H9 (cell line): ENCODE results near the gene CDS1. TPM values are rescaled to one million over a fixed set of nuclear protein-coding genes. Genes with fewer than 3 reads are reported as not detected.

ENCODE experiments used
- DNase-seq: peaks from one replicate; pipeline ENCODE4 v3.0.0-alpha.2; 2017
- H2AFZ ChIP-seq: one replicate; pipeline ENCODE4 v1.6.1; 2013; ENCODE audit warnings: mild to moderate bottlenecking, low read length, control low read depth, moderate library complexity
- H2AK5ac ChIP-seq: 2 replicates; pipeline ENCODE4 v1.6.1; 2013; ENCODE audit warnings: low read length, control low read depth, mixed read lengths; ENCODE audit not compliant: insufficient read length
- H2BK120ac ChIP-seq: one replicate; pipeline ENCODE4 v1.6.1; 2013; ENCODE audit warnings: low read depth, mild to moderate bottlenecking, low read length, control low read depth, inconsistent platforms; ENCODE audit not compliant: poor library complexity, severe bottlenecking
- H2BK12ac ChIP-seq: 2 replicates; pipeline ENCODE4 v1.6.1; 2013; ENCODE audit warnings: low read length, control low read depth, mixed read lengths, low read depth; ENCODE audit not compliant: insufficient read length
- H2BK15ac ChIP-seq: 2 replicates; pipeline ENCODE4 v1.6.1; 2013; ENCODE audit warnings: low read depth, low read length, control low read depth
- H2BK20ac ChIP-seq: one replicate; pipeline ENCODE4 v1.6.1; 2013; ENCODE audit warnings: low read depth, mild to moderate bottlenecking, low read length, control low read depth, inconsistent platforms; ENCODE audit not compliant: poor library complexity, severe bottlenecking
- H2BK5ac ChIP-seq: 2 replicates; pipeline ENCODE4 v1.6.1; 2013; ENCODE audit warnings: low read length, control low read depth, mixed read lengths; ENCODE audit not compliant: insufficient read length
- H3K14ac ChIP-seq: 2 replicates; pipeline ENCODE4 v1.6.1; 2013; ENCODE audit warnings: low read length, control low read depth; ENCODE audit not compliant: insufficient read depth
- H3K18ac ChIP-seq: 2 replicates; pipeline ENCODE4 v1.6.1; 2013; ENCODE audit warnings: low read depth, mild to moderate bottlenecking, mixed read lengths, low read length, control low read depth; ENCODE audit not compliant: insufficient read length
- H3K23ac ChIP-seq: 2 replicates; pipeline ENCODE4 v1.6.1; 2013; ENCODE audit warnings: low read length, control low read depth, mixed read lengths, low read depth; ENCODE audit not compliant: insufficient read length
- H3K23me2 ChIP-seq: 2 replicates; pipeline ENCODE4 v1.6.1; 2013; ENCODE audit warnings: low read depth, mild to moderate bottlenecking, mixed read lengths, low read length, control low read depth; ENCODE audit not compliant: insufficient read length, poor library complexity, severe bottlenecking
- H3K27ac ChIP-seq: 2 replicates; pipeline ENCODE4 v1.5.1; 2013; ENCODE audit warnings: low read length, control low read depth, mixed read lengths, low read depth; ENCODE audit not compliant: insufficient read length
- H3K27me3 ChIP-seq: 2 replicates; pipeline ENCODE4 v1.6.1; 2013; ENCODE audit warnings: low read length, control low read depth, inconsistent platforms; ENCODE audit not compliant: insufficient read depth
- H3K4ac ChIP-seq: 2 replicates; pipeline ENCODE4 v1.6.1; 2013; ENCODE audit warnings: low read depth, mild to moderate bottlenecking, control low read depth, inconsistent platforms, low read length, moderate library complexity
- H3K4me1 ChIP-seq: 2 replicates; pipeline ENCODE4 v1.6.1; 2013; ENCODE audit warnings: low read length, control low read depth, inconsistent platforms; ENCODE audit not compliant: insufficient read depth
- H3K4me2 ChIP-seq: 2 replicates; pipeline ENCODE4 v1.6.1; 2013; ENCODE audit warnings: low read length, control low read depth, mixed read lengths; ENCODE audit not compliant: insufficient read length, insufficient read depth
- H3K56ac ChIP-seq: 2 replicates; pipeline ENCODE4 v1.6.1; 2013; ENCODE audit warnings: low read depth, mild to moderate bottlenecking, mixed read lengths, low read length, control low read depth; ENCODE audit not compliant: insufficient read length
- H3K79me1 ChIP-seq: 2 replicates; pipeline ENCODE4 v1.6.1; 2013; ENCODE audit warnings: low read depth, mild to moderate bottlenecking, moderate library complexity, low read length, control low read depth, inconsistent platforms; ENCODE audit not compliant: insufficient read depth, poor library complexity, severe bottlenecking
- H3K79me2 ChIP-seq: 2 replicates; pipeline ENCODE4 v1.6.1; 2013; ENCODE audit warnings: low read length, control low read depth, inconsistent platforms; ENCODE audit not compliant: insufficient read depth
- H3K9ac ChIP-seq: 2 replicates; pipeline ENCODE4 v1.6.1; 2013; ENCODE audit warnings: low read length, control low read depth, mixed read lengths; ENCODE audit not compliant: insufficient read length; ENCODE audit errors: extremely low read depth
- H3K9me3 ChIP-seq: one replicate; pipeline ENCODE4 v1.6.1; 2013; ENCODE audit warnings: low read depth, low read length, inconsistent platforms; ENCODE audit not compliant: control insufficient read depth
- H3T11ph ChIP-seq: one replicate; pipeline ENCODE4 v1.6.1; 2013; ENCODE audit warnings: mild to moderate bottlenecking, low read length, control low read depth, inconsistent platforms
- H4K20me1 ChIP-seq: one replicate; pipeline ENCODE4 v1.6.1; 2013; ENCODE audit not compliant: control insufficient read depth, insufficient read length, insufficient read depth
- H4K5ac ChIP-seq: 2 replicates; pipeline ENCODE4 v1.6.1; 2013; ENCODE audit warnings: low read depth, mild to moderate bottlenecking, mixed read lengths, low read length, control low read depth; ENCODE audit not compliant: insufficient read length
- H4K8ac ChIP-seq: replicated peaks from 2 replicates; pipeline ENCODE4 v1.6.1; 2013; ENCODE audit warnings: low read length, control low read depth, mixed read lengths, low read depth; ENCODE audit not compliant: insufficient read length
- H4K91ac ChIP-seq: 2 replicates; pipeline ENCODE4 v1.6.1; 2013; ENCODE audit warnings: low read depth, mild to moderate bottlenecking, moderate library complexity, mixed read lengths, low read length, control low read depth; ENCODE audit not compliant: insufficient read length
- H3K27ac Mint-ChIP-seq, 3 experiments: 2 replicates in 2 of 3; 3 replicates in 1 of 3; pipeline ENCODE4 v1.8.0; 2020 to 2021; ENCODE audit warnings: mixed read lengths in 3 of 3, mild to moderate bottlenecking in 1 of 3, moderate library complexity in 1 of 3
- H3K27me3 Mint-ChIP-seq: 2 replicates; pipeline ENCODE4 v1.8.0; 2021; ENCODE audit warnings: low read depth, mild to moderate bottlenecking, moderate library complexity, mixed read lengths
- H3K36me3 Mint-ChIP-seq, 3 experiments: 2 replicates in 2 of 3; 3 replicates in 1 of 3; pipeline ENCODE4 v1.8.0; 2020 to 2021; ENCODE audit warnings: low read depth in 3 of 3, mixed read lengths in 3 of 3; ENCODE audit not compliant: insufficient read depth in 1 of 3
- H3K4me1 Mint-ChIP-seq, 2 experiments: 2 replicates each; pipeline ENCODE4 v1.8.0; 2020; ENCODE audit warnings: mixed read lengths in 2 of 2
- H3K4me3 Mint-ChIP-seq, 2 experiments: 2 replicates in 1 of 2; 3 replicates in 1 of 2; pipeline ENCODE4 v1.8.0; 2020 to 2021; ENCODE audit warnings: mild to moderate bottlenecking in 2 of 2, mixed read lengths in 2 of 2, moderate library complexity in 1 of 2
- H3K9me3 Mint-ChIP-seq, 2 experiments: 2 replicates in 1 of 2; 3 replicates in 1 of 2; pipeline ENCODE4 v1.8.0; 2020; ENCODE audit warnings: mild to moderate bottlenecking in 2 of 2, mixed read lengths in 2 of 2, moderate library complexity in 1 of 2
- WGBS: extraction: QIAGEN DNeasy Blood & Tissue Kit; methylation state at CpG from one replicate; pipeline ENCODE4 v1.1.7; 2013; ENCODE audit warnings: missing lambda C conversion rate, low lambda C conversion rate, mixed read lengths; ENCODE audit not compliant: insufficient read length; ENCODE audit errors: extremely low coverage; 5-methylcytosine and 5-hydroxymethylcytosine counted together
- total RNA-seq: library from RNA; stranded (reverse); gene quantifications from 2 replicates; pipeline ENCODE4 v1.2.1, GENCODE V29; 2021
- TF ChIP-seq, protein P1 (sequence below): fragments of 200-600 bp; sonication (generic); conservative IDR thresholded peaks from 3 replicates; pipeline ENCODE4 v1.8.0; 2021; ENCODE audit warnings: antibody characterized with exemption, mild to moderate bottlenecking

Gene CDS1
- total RNA-seq, 1 experiment from 2014 or later = 7.5 TPM

DNA sequence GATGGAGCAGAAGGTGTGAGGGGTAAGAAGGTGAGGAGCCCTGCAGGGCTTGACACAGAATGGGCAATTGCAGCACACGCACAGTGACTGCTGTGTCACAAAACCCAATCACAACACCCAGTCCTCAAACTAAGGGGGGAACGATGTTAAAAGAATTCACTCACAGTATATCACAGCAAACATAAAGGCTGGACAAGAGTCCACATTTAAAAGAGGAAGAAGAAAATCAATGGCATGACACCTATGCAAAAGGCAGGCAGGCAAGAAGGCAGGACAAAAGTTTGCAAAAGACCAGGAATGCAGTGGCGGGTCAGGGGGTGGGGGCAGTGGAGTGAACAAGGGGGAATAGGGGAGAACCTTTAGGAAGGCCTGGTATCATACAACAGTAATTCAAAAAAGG lies 77.7 kb downstream of the CDS1 start:
- no peak overlapping the region for H3K27ac ChIP-seq
- peaks cover 3% of the 10 kb centered on the region; the same call in 1 of the 2 replicates for H3K4me1 ChIP-seq
- no peaks in the 10 kb centered on the region for H3K79me1 ChIP-seq
- no peak overlapping the region for H3K23ac ChIP-seq
- Mint-ChIP-seq H3K9me3 (peaks cover 39 to 42% of the 10 kb centered on the region in 2 experiments), H3K4me1 (peaks cover 11 to 15% of the 10 kb centered on the region in 2 experiments), H3K27ac (no peak overlapping the region), H3K27me3 (no peaks in the 10 kb centered on the region; the same call in 1 of the 2 replicates), H3K36me3 (peaks cover 40 to 62% (median 44%) of the 10 kb centered on the region in 3 experiments), H3K4me3 (no peak overlapping the region)
- no peaks in the 10 kb centered on the region for H3K79me2 ChIP-seq
- H3K4ac ChIP-seq = no peak overlapping the region
- no peak overlapping the region for H2BK5ac ChIP-seq
- no peaks in the 10 kb centered on the region for H3K23me2 ChIP-seq
- H3K14ac ChIP-seq = no peak overlapping the region
- H3K27me3 ChIP-seq = no peaks in the 10 kb centered on the region
- no peak overlapping the region for H4K91ac ChIP-seq
- no peak overlapping the region for H4K8ac ChIP-seq
- H2BK120ac ChIP-seq = no peak overlapping the region
- no peak overlapping the region for H2BK12ac ChIP-seq
- H2AFZ ChIP-seq = no peak overlapping the region
- H2AK5ac ChIP-seq = no peak overlapping the region
- no CpG with 5 or more reads among the region's 3 CpGs for WGBS
- H3K4me2 ChIP-seq = no peak overlapping the region
- H3K18ac ChIP-seq = no peak overlapping the region
- H3K9me3 ChIP-seq = peaks cover 6% of the 10 kb centered on the region
- H4K20me1 ChIP-seq = no peaks in the 10 kb centered on the region
- no peak overlapping the region for H3K56ac ChIP-seq
- H4K5ac ChIP-seq = no peak overlapping the region
- no peak overlapping the region for H3T11ph ChIP-seq
- no peak overlapping the region for H3K9ac ChIP-seq
- no peak overlapping the region for H2BK20ac ChIP-seq
- no peak for DNase-seq
- TF ChIP-seq, protein P1, sequence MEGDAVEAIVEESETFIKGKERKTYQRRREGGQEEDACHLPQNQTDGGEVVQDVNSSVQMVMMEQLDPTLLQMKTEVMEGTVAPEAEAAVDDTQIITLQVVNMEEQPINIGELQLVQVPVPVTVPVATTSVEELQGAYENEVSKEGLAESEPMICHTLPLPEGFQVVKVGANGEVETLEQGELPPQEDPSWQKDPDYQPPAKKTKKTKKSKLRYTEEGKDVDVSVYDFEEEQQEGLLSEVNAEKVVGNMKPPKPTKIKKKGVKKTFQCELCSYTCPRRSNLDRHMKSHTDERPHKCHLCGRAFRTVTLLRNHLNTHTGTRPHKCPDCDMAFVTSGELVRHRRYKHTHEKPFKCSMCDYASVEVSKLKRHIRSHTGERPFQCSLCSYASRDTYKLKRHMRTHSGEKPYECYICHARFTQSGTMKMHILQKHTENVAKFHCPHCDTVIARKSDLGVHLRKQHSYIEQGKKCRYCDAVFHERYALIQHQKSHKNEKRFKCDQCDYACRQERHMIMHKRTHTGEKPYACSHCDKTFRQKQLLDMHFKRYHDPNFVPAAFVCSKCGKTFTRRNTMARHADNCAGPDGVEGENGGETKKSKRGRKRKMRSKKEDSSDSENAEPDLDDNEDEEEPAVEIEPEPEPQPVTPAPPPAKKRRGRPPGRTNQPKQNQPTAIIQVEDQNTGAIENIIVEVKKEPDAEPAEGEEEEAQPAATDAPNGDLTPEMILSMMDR = no peak
- no peak overlapping the region for H2BK15ac ChIP-seq
